OCI-LY7 (cell line): ENCODE measurements around the gene LIMK1. TPM values are rescaled to one million over a fixed set of nuclear protein-coding genes. Genes with fewer than 3 reads are reported as not detected.
"Not testable (repeated sequence)": the region's sequence is repeated elsewhere in the genome, so short reads cannot be mapped to it uniquely, and the experiment has no call there.

Source experiments
- BruUV-seq: library from RNA; stranded (reverse); fragments of 400-500 nt; replicated peaks from 2 replicates; lab custom pipeline; 2021; lab: Mats Ljungman, UMichigan
- CTCF ChIA-PET: fragments of 300-600 bp; sonication (Branson Sonifier 250); formaldehyde crosslinking; loops from one replicate; lab custom pipeline; 2022; ENCODE audit warnings: antibody characterized with exemption; ENCODE audit not compliant: unreplicated experiment; lab: Charles Lee
- POLR2A ChIA-PET: fragments of 300-600 bp; sonication (Branson Sonifier 250); formaldehyde crosslinking; loops from one replicate; lab custom pipeline; 2022; ENCODE audit warnings: antibody characterized with exemption; lab: Charles Lee
- DNase-seq: peaks from one replicate; pipeline ENCODE4 v3.0.0-alpha.2; 2015; ENCODE audit warnings: low spot score
- H2AFZ ChIP-seq: fragments of 200-600 bp; sonication (generic), shearing (Covaris generic); 2 replicates; pipeline ENCODE4 v1.6.1; 2014; ENCODE audit warnings: mild to moderate bottlenecking, antibody characterized with exemption, low read length, moderate library complexity
- H3K27ac ChIP-seq: fragments of 200-600 bp; sonication (generic); 2 replicates; pipeline ENCODE4 v1.5.1; 2014; ENCODE audit warnings: mixed run types, low read depth, mild to moderate bottlenecking, moderate library complexity, low read length, inconsistent platforms; ENCODE audit not compliant: poor library complexity, severe bottlenecking
- H3K36me3 ChIP-seq: fragments of 200-600 bp; sonication (generic); 2 replicates; pipeline ENCODE4 v1.6.1; 2014; ENCODE audit warnings: mild to moderate bottlenecking, antibody characterized with exemption, low read length, moderate library complexity, mixed read lengths; ENCODE audit not compliant: insufficient read depth
- H3K4me1 ChIP-seq: fragments of 200-600 bp; sonication (generic); 2 replicates; pipeline ENCODE4 v1.5.1; 2014; ENCODE audit warnings: mild to moderate bottlenecking, low read length; ENCODE audit not compliant: insufficient read depth, poor library complexity, severe bottlenecking
- H3K4me2 ChIP-seq: fragments of 200-600 bp; sonication (generic); 2 replicates; pipeline ENCODE4 v1.6.1; 2014; ENCODE audit warnings: mild to moderate bottlenecking, low read length
- H3K4me3 ChIP-seq: fragments of 200-600 bp; sonication (generic); 2 replicates; pipeline ENCODE4 v1.5.1; 2014; ENCODE audit warnings: mild to moderate bottlenecking, low read depth, low read length; ENCODE audit not compliant: poor library complexity, severe bottlenecking
- H3K79me2 ChIP-seq: fragments of 200-600 bp; sonication (generic); 2 replicates; pipeline ENCODE4 v1.6.1; 2016; ENCODE audit warnings: low read depth, mild to moderate bottlenecking, low read length, moderate library complexity, mixed read lengths; ENCODE audit not compliant: insufficient read depth
- H3K9me2 ChIP-seq: fragments of 200-600 bp; sonication (generic); 2 replicates; pipeline ENCODE4 v1.6.1; 2016; ENCODE audit warnings: mild to moderate bottlenecking, low read length, mixed read lengths; ENCODE audit not compliant: insufficient read depth
- H3K9me3 ChIP-seq: fragments of 200-600 bp; sonication (generic); 2 replicates; pipeline ENCODE4 v1.6.1; 2014; ENCODE audit warnings: mild to moderate bottlenecking, mixed run types, low read length, mixed read lengths
- H4K20me1 ChIP-seq: fragments of 200-600 bp; sonication (generic); 2 replicates; pipeline ENCODE4 v1.6.1; 2014; ENCODE audit warnings: mild to moderate bottlenecking, antibody characterized with exemption, low read length, moderate library complexity, mixed read lengths; ENCODE audit not compliant: insufficient read depth
- EZH2phosphoT487 ChIP-seq: fragments of 200-600 bp; sonication (generic); IDR thresholded peaks from 2 replicates; pipeline ENCODE4 v1.6.1; 2018; ENCODE audit warnings: low read depth, borderline replicate concordance, mild to moderate bottlenecking, mixed run types, antibody characterized with exemption, low read length, moderate library complexity, mixed read lengths
- intact Hi-C: fragments of 100-400 bp; cut with micrococcal nuclease; formaldehyde crosslinking; loops from one replicate; pipeline ENCODE4 v1.10.0; 2022; ENCODE audit not compliant: unreplicated experiment
- total RNA-seq, 2 experiments: library from RNA; depleted of rRNA in 1 of 2; stranded (reverse); fragments of >200 nt in 1 of 2; shearing (Covaris generic) in 1 of 2; gene quantifications; 2 replicates each; pipeline ENCODE4 v1.2.3, GENCODE V29; 2014 to 2022
- TF ChIP-seq, protein P1 (sequence below): fragments of 200-600 bp; sonication (generic); conservative IDR thresholded peaks from 2 replicates; pipeline ENCODE4 v1.5.1; 2014; ENCODE audit warnings: mild to moderate bottlenecking, antibody characterized with exemption, low read length, moderate library complexity, mixed read lengths

Gene LIMK1
- total RNA-seq, 2 experiments from 2014 or later, result 31.7 to 67.3 TPM

GRCh38 chr7:74043523-74043951 lies 40.1 kb upstream of the LIMK1 start:
- no peaks in the 10 kb centered on the region for H4K20me1 ChIP-seq
- POLR2A ChIA-PET, result no interaction called here
- H3K9me2 ChIP-seq, result no peaks in the 10 kb centered on the region
- no peaks in the 10 kb centered on the region for H3K4me1 ChIP-seq
- no peak overlapping the region for H3K4me2 ChIP-seq
- no peak overlapping the region for H3K4me3 ChIP-seq
- H2AFZ ChIP-seq, result no peak overlapping the region
- BruUV-seq, result no TSS peak
- DNase-seq, result no peak
- TF ChIP-seq, protein P1, sequence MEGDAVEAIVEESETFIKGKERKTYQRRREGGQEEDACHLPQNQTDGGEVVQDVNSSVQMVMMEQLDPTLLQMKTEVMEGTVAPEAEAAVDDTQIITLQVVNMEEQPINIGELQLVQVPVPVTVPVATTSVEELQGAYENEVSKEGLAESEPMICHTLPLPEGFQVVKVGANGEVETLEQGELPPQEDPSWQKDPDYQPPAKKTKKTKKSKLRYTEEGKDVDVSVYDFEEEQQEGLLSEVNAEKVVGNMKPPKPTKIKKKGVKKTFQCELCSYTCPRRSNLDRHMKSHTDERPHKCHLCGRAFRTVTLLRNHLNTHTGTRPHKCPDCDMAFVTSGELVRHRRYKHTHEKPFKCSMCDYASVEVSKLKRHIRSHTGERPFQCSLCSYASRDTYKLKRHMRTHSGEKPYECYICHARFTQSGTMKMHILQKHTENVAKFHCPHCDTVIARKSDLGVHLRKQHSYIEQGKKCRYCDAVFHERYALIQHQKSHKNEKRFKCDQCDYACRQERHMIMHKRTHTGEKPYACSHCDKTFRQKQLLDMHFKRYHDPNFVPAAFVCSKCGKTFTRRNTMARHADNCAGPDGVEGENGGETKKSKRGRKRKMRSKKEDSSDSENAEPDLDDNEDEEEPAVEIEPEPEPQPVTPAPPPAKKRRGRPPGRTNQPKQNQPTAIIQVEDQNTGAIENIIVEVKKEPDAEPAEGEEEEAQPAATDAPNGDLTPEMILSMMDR, result no peak
- H3K27ac ChIP-seq, result no peak overlapping the region
- no peaks in the 10 kb centered on the region for H3K9me3 ChIP-seq
- H3K79me2 ChIP-seq, result no peaks in the 10 kb centered on the region
- intact Hi-C loops, result no loop called here
- CTCF ChIA-PET, result no interaction called here
- H3K36me3 ChIP-seq, result no peaks in the 10 kb centered on the region

DNA sequence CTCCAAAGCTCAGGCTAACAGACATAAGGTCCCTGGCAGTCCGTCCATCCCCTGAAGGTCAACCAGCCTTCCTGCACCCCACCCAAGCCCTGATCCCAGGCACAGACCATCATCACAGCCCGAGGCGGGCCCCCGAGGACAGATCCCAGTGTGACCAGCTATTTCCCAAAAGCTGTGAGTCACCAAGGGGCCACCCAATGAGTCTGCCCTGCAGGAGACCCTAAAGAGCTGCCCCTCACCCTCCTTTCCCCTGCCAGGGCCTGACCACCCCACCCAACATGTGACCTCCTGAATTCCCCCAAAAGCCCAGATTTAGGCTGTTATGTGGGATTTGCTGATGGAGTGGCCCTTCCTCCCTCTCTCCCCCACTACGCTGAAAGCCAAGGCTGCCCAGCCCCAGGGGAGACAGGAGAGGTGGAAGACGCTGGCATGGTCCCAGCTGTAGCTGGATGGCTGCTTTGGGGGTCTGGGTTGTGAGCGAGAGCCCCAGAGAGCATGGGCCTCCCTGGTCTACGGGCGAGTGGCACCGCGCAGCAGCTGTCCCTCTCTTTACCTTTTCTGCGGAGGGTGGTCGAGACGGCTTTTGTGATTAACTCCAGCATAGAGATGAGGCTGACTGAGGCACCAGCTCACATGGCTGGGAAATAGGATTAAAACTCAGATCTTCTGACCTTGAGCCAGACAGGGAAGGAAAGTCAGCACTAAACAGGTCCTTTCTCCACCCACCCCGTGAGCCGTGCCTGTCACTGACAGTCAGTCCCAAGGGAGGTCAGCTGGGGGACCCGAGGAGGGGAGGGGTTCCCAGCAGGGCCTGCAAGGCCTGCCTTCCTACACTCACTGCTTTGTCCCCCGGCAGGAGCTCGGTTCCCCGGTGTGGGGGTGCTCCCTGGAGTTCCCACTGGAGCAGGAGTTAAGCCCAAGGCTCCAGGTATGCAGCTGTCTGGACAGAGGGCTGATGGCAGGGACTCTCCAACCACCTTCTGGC lies 38.9 kb upstream of the LIMK1 start:
- H3K79me2 ChIP-seq, result no peaks in the 10 kb centered on the region
- no peaks in the 10 kb centered on the region for H4K20me1 ChIP-seq
- H2AFZ ChIP-seq, result no peak overlapping the region
- H3K4me1 ChIP-seq, result no peaks in the 10 kb centered on the region
- H3K27ac ChIP-seq, result no peak overlapping the region
- H3K4me3 ChIP-seq, result no peak overlapping the region
- no peaks in the 10 kb centered on the region for H3K9me3 ChIP-seq
- no peaks in the 10 kb centered on the region for H3K36me3 ChIP-seq
- POLR2A ChIA-PET, result no interaction called here
- TF ChIP-seq, protein P1, result no peak
- no peak for TF ChIP-seq EZH2phosphoT487
- no peaks in the 10 kb centered on the region for H3K9me2 ChIP-seq
- DNase-seq, result no peak
- H3K4me2 ChIP-seq, result no peak overlapping the region
- BruUV-seq, result no TSS peak
- CTCF ChIA-PET, result no interaction called here
- intact Hi-C loops, result no loop called here

DNA sequence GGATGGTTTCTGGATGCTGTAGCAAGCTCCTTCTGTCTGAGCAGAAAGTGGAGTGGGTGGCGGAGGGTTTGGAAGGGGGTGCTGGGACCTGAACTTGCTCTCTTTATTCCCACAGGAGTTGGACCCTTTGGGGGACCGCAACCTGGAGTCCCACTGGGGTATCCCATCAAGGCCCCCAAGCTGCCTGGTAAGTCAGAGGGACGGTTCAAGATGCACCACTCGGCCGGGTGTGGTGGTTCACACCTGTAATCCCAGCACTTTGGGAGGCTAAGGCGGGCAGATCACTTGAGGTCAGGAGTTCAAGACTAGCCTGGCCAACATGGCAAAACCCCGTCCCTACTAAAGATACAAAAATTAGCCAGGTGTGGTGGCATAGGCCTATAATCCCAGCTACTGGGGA lies 37.0 kb upstream of the LIMK1 start:
- intact Hi-C loops, BruUV-seq, CTCF ChIA-PET: not testable (repeated sequence)

More for the DNA sequence above, 37.0 kb upstream of the LIMK1 start:
- not testable (repeated sequence) for H3K4me3 ChIP-seq, H3K27ac ChIP-seq, H2AFZ ChIP-seq, H3K4me2 ChIP-seq, H3K79me2 ChIP-seq, H3K9me2 ChIP-seq, H3K9me3 ChIP-seq, H3K36me3 ChIP-seq, DNase-seq, H3K4me1 ChIP-seq, H4K20me1 ChIP-seq
- POLR2A ChIA-PET, result interaction anchor here (1.0 kb wide), 1 partner anchor 18 kb away, joined by 3 read pairs; no protein-coding TSS in a partner anchor
